GM12878 (cell line): ENCODE data around the gene SLC36A4.
A peak's percentile ranks its signal among the peaks of the same experiment; 100 is the strongest.

Experiments used
- CTCF ChIP-seq, 3 experiments: IDR thresholded peaks in 2 of 3; conservative IDR thresholded peaks in 1 of 3; 2 replicates each; pipeline ENCODE4 v1.5.1; 2011; ENCODE audit warnings: low read depth in 3 of 3, low read length in 3 of 3, mild to moderate bottlenecking in 3 of 3, control low read depth in 2 of 3, moderate library complexity in 2 of 3, inconsistent platforms in 1 of 3, mixed read lengths in 1 of 3; ENCODE audit not compliant: control insufficient read depth in 2 of 3, insufficient read depth in 1 of 3; ENCODE audit errors: extremely low read depth in 1 of 3
- CUX1 ChIP-seq: IDR thresholded peaks from 2 replicates; pipeline ENCODE4 v1.6.1; 2012; ENCODE audit warnings: improper control_type of control experiment, low read depth, low read length; ENCODE audit not compliant: insufficient replicate concordance
- ETV6 ChIP-seq, 2 experiments: fragments of 450-650 bp in 1 of 2; IDR thresholded peaks in 1 of 2; conservative IDR thresholded peaks in 1 of 2; 2 replicates each; pipeline ENCODE4 v1.6.1; 2014; ENCODE audit warnings: antibody characterized with exemption in 1 of 2, borderline replicate concordance in 1 of 2, low read depth in 1 of 2, mild to moderate bottlenecking in 1 of 2, moderate library complexity in 1 of 2
- MEF2A ChIP-seq: IDR thresholded peaks from 2 replicates; pipeline ENCODE4 v1.6.1; 2011; ENCODE audit warnings: low read depth, mild to moderate bottlenecking, low read length, moderate library complexity; ENCODE audit not compliant: insufficient read depth
- NBN ChIP-seq: fragments of 450-650 bp; IDR thresholded peaks from 2 replicates; pipeline ENCODE4 v1.6.1; 2016
- POLR2AphosphoS5 ChIP-seq: IDR thresholded peaks from 2 replicates; pipeline ENCODE4 v1.6.1; 2011; ENCODE audit warnings: mild to moderate bottlenecking, low read length, inconsistent platforms
- SPI1 ChIP-seq: IDR thresholded peaks from 2 replicates; pipeline ENCODE4 v1.6.1; 2011; ENCODE audit warnings: low read depth, mild to moderate bottlenecking, low read length, moderate library complexity, borderline replicate concordance; ENCODE audit not compliant: insufficient read depth
- USF2 ChIP-seq: IDR thresholded peaks from 2 replicates; pipeline ENCODE4 v1.6.1; 2011; ENCODE audit warnings: low read depth, low read length, improper control_type of control experiment, borderline replicate concordance
- YBX1 ChIP-seq: fragments of 450-650 bp; IDR thresholded peaks from 2 replicates; pipeline ENCODE4 v1.6.1; 2016; ENCODE audit warnings: antibody characterized with exemption
- ZNF274 ChIP-seq: IDR thresholded peaks from one replicate; pipeline ENCODE4 v1.8.0; 2011; ENCODE audit not compliant: insufficient read length, insufficient read depth

GRCh38 chr11:93236741-93237675 lies 39.2 kb upstream of the SLC36A4 start:
- no peak for TF ChIP-seq CUX1
- no peak for TF ChIP-seq MEF2A
- no peak for TF ChIP-seq SPI1
- no peak for TF ChIP-seq YBX1
- peak; percentile 42 to 47 (median 44); a peak in 5 of 6 replicates for TF ChIP-seq CTCF (IDR thresholded peaks at IDR 0.05 in 2 of 3, conservative IDR thresholded peaks at IDR 0.05 in 1 of 3; ENCODE audit: control insufficient read depth in 2 of 3, extremely low read depth in 1 of 3, insufficient read depth in 1 of 3, low read depth in 3 of 3, low read length in 3 of 3)
- no peak for TF ChIP-seq ETV6 (conservative IDR thresholded peaks at IDR 0.05 in 1 of 2, IDR thresholded peaks at IDR 0.05 in 1 of 2; ENCODE audit: borderline replicate concordance in 1 of 2, low read depth in 1 of 2)
- TF ChIP-seq POLR2AphosphoS5, result no peak
- TF ChIP-seq ZNF274, result no peak
- no peak for TF ChIP-seq USF2
- no peak for TF ChIP-seq NBN
